Measurements from ENCODE around the gene VAV3.

- no peak for TF ChIP-seq CTCF (conservative IDR thresholded peaks at IDR 0.05; ENCODE audit: low read length)
- TF ChIP-seq EZH2phosphoT487 (IDR thresholded peaks at IDR 0.05; ENCODE audit: borderline replicate concordance, low read depth, low read length): no peak
Observed at GRCh38 chr1:107952989-107953388, 12.0 kb downstream of the VAV3 start.

All from OCI-LY7 (cell line).